SHP77 (cell line): ENCODE measurements around the gene TCF23.
A peak's percentile ranks its signal among the peaks of the same experiment; 100 is the strongest.
"Not testable (repeated sequence)": the region's sequence is repeated elsewhere in the genome, so short reads cannot be mapped to it uniquely, and the experiment has no call there.

ENCODE experiments used
- DNase-seq, 2 experiments: peaks; one replicate each; lab custom pipeline; 2025; lab: John Stamatoyannopoulos, UW

The TCF23 gene

GRCh38 chr2:27189989-27190388, 41.2 kb downstream of the TCF23 start:
- no peak for DNase-seq

- DNase-seq: peak; percentile 21 to 35
These were observed 42.4 kb downstream of the TCF23 start for GRCh38 chr2:27191070-27191829.

GRCh38 chr2:27194538-27195354, 45.9 kb downstream of the TCF23 start:
- DNase-seq: no peak

GRCh38 chr2:27195799-27196198, 47.0 kb downstream of the TCF23 start:
- not testable (repeated sequence) for DNase-seq

GRCh38 chr2:27198068-27198467, 49.3 kb downstream of the TCF23 start:
- DNase-seq: not testable (repeated sequence)

- DNase-seq: no peak
These were observed 49.8 kb downstream of the TCF23 start for GRCh38 chr2:27198627-27199026.

- DNase-seq: no peak
These were observed 50.4 kb downstream of the TCF23 start for GRCh38 chr2:27199241-27199640.

GRCh38 chr2:27201675-27202074, 52.9 kb downstream of the TCF23 start:
- DNase-seq: no peak

GRCh38 chr2:27202854-27203253, 54.0 kb downstream of the TCF23 start:
- no peak for DNase-seq

- no peak for DNase-seq
These were observed 54.9 kb downstream of the TCF23 start for GRCh38 chr2:27203741-27204140.

- DNase-seq: no peak
These were observed 55.8 kb downstream of the TCF23 start for GRCh38 chr2:27204566-27204965.

- no peak for DNase-seq
These were observed 56.4 kb downstream of the TCF23 start for GRCh38 chr2:27205206-27205605.

GRCh38 chr2:27206346-27206745, 57.5 kb downstream of the TCF23 start:
- DNase-seq: no peak
